DMS79 treated with DMSO at 0.1 percent for 48 hours (cell line): Measurements from ENCODE around the gene SESN2.
"Not testable (repeated sequence)": the region's sequence is repeated elsewhere in the genome, so short reads cannot be mapped to it uniquely, and the experiment has no call there.

ENCODE experiments used
- DNase-seq: peaks from one replicate; lab custom pipeline; 2025; lab: John Stamatoyannopoulos, UW

Gene SESN2

GRCh38 chr1:28288487-28288886 is 29.2 kb downstream of the SESN2 start:
- DNase-seq: no peak

- DNase-seq: no peak
Measured at GRCh38 chr1:28290851-28291250, 31.5 kb downstream of the SESN2 start.

GRCh38 chr1:28291711-28292110 is 32.4 kb downstream of the SESN2 start:
- no peak for DNase-seq

GRCh38 chr1:28295936-28296335 is 36.6 kb downstream of the SESN2 start:
- no peak for DNase-seq

- peak; percentile 12 for DNase-seq
Measured at GRCh38 chr1:28296401-28297261, 37.3 kb downstream of the SESN2 start.

GRCh38 chr1:28297826-28298225 is 38.5 kb downstream of the SESN2 start:
- no peak for DNase-seq

GRCh38 chr1:28298438-28298837 is 39.1 kb downstream of the SESN2 start:
- DNase-seq: no peak

GRCh38 chr1:28301368-28302174 is 42.3 kb downstream of the SESN2 start:
- no peak for DNase-seq

- no peak for DNase-seq
Measured at GRCh38 chr1:28302247-28302646, 42.9 kb downstream of the SESN2 start.

- DNase-seq: no peak
Measured at GRCh38 chr1:28306301-28306949, 47.1 kb downstream of the SESN2 start.

GRCh38 chr1:28308750-28309149 is 49.4 kb downstream of the SESN2 start:
- DNase-seq: no peak

GRCh38 chr1:28309702-28310101 is 50.4 kb downstream of the SESN2 start:
- DNase-seq: no peak

- DNase-seq: no peak
Measured at GRCh38 chr1:28313702-28314546, 54.6 kb downstream of the SESN2 start.

GRCh38 chr1:28314547-28314941 is 55.2 kb downstream of the SESN2 start:
- DNase-seq: no peak

- DNase-seq: no peak
Measured at GRCh38 chr1:28317014-28317413, 57.7 kb downstream of the SESN2 start.

GRCh38 chr1:28322194-28322593 is 62.9 kb downstream of the SESN2 start:
- no peak for DNase-seq

GRCh38 chr1:28323720-28324119 is 64.4 kb downstream of the SESN2 start:
- no peak for DNase-seq

GRCh38 chr1:28326515-28326914 is 67.2 kb downstream of the SESN2 start:
- DNase-seq: no peak

GRCh38 chr1:28326984-28327383 is 67.7 kb downstream of the SESN2 start:
- DNase-seq: no peak

- DNase-seq: not testable (repeated sequence)
Measured at GRCh38 chr1:28327431-28327830, 68.1 kb downstream of the SESN2 start.

- DNase-seq: no peak
Measured at GRCh38 chr1:28328228-28328648, 68.9 kb downstream of the SESN2 start.
